Muscle layer of colon (tissue), 2 donors: Measurements from ENCODE around the gene RAB7A.
"Not testable (repeated sequence)": the region's sequence is repeated elsewhere in the genome, so short reads cannot be mapped to it uniquely, and the experiment has no call there.

Source experiments
- H3K27ac ChIP-seq: one replicate; pipeline ENCODE4 v1.7.0; 2013; ENCODE audit warnings: low read depth, mild to moderate bottlenecking, low read length, moderate library complexity
- H3K27me3 ChIP-seq, 2 donors: one replicate each; pipeline ENCODE4 v1.7.0; 2013; ENCODE audit warnings: low read length in 2 of 2, mild to moderate bottlenecking in 2 of 2; ENCODE audit not compliant: insufficient read depth in 2 of 2, control insufficient read depth in 1 of 2
- H3K36me3 ChIP-seq: one replicate; pipeline ENCODE4 v1.7.0; 2013; ENCODE audit warnings: mild to moderate bottlenecking, low read length; ENCODE audit not compliant: insufficient read depth
- H3K4me1 ChIP-seq: one replicate; pipeline ENCODE4 v1.7.0; 2013; ENCODE audit warnings: mild to moderate bottlenecking, low read length; ENCODE audit not compliant: insufficient read depth
- H3K4me3 ChIP-seq, 2 donors: one replicate each; pipeline ENCODE4 v1.7.0; 2013; ENCODE audit warnings: low read length in 2 of 2, low read depth in 1 of 2, mild to moderate bottlenecking in 1 of 2, moderate library complexity in 1 of 2
- H3K9ac ChIP-seq: one replicate; pipeline ENCODE4 v1.7.0; 2013; ENCODE audit warnings: low read length
- H3K9me3 ChIP-seq: one replicate; pipeline ENCODE4 v1.7.0; 2013; ENCODE audit warnings: mild to moderate bottlenecking, low read length
- donor health status: abdominal sarcoma.
- donor health status: Adenocarcinoma of cecum.

RAB7A gene

GRCh38 chr3:128814060-128814459, 88.1 kb downstream of the RAB7A start:
- no peak overlapping the region for H3K27ac ChIP-seq
- no peaks in the 10 kb centered on the region for H3K9me3 ChIP-seq
- no peaks in the 10 kb centered on the region for H3K27me3 ChIP-seq
- H3K36me3 ChIP-seq, result peaks cover 60% of the 10 kb centered on the region
- peaks cover 16% of the 10 kb centered on the region for H3K4me1 ChIP-seq
- H3K9ac ChIP-seq, result no peak overlapping the region
- no peak overlapping the region for H3K4me3 ChIP-seq

GRCh38 chr3:128814519-128815317, 88.7 kb downstream of the RAB7A start:
- Histone ChIP-seq H3K27ac (no peak overlapping the region), H3K4me3 (no peak overlapping the region), H3K36me3 (peaks cover 59% of the 10 kb centered on the region), H3K27me3 (no peaks in the 10 kb centered on the region), H3K4me1 (peaks cover 16% of the 10 kb centered on the region), H3K9ac (no peak overlapping the region), H3K9me3 (no peaks in the 10 kb centered on the region)

DNA sequence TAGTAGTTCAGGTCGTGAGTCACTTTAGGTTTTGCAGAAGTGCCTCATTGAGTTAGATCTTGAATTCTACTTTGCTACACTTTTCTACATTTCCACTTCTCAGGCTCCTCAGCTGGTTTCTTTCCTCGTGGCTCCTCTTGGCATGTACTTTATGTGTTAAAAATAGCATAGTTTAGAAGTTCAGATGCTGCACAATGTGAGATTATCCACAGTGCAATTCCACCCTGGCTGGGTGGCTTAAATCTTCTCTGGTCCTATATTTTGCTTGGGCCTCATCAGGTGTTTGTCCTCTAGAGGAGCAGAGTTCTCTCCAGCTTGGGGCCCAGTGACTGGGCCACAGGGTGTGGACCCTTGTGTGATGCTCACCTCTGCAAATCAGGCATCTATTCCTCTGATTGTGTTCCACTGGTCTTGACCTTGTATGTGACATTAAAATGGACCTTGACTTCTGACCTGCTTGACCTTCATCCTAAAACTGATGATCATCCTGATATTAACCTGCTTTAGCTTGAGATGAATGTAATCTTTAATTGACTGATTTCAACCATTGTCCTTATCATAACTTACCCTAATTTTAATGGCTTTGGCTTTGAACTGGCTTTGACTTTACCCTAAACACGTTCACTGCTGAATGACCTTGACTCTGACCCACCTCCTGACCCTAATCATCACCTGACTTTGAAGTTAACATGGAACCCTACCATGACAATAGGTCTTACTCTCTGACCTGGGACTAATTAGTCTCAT, 89.5 kb downstream of the RAB7A start:
- Histone ChIP-seq H3K36me3 (peaks cover 59% of the 10 kb centered on the region), H3K9me3 (no peaks in the 10 kb centered on the region), H3K9ac (no peak overlapping the region), H3K4me1 (peaks cover 16% of the 10 kb centered on the region), H3K27me3 (no peaks in the 10 kb centered on the region), H3K4me3 (no peak overlapping the region), H3K27ac (no peak overlapping the region)

DNA sequence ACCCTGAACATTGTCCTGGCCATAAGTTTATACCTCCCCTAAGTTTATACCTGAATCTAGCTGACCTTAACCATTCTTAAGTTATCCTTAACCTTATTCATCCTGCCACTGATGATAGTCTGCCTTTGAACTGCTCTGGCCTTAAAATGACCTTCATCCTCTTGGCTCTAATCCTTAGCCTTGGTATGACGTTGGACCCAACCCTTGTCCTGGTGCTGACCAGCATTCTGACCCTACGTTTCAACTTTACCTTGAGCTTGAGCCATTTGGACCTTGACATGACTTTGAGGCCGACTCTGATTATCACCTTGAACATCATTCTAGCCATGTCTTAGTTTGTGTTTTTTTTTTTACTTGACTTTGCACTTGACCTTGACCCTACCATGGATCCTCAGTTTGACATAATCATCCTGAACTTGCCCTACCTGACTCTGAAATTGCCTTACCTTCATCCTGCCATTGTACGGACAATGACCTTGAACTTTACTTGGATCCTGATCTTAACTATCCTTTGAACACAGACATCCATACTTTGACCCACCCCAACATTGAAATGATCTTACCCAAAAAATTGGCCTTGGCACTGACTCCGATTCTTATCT, 92.3 kb downstream of the RAB7A start:
- Histone ChIP-seq H3K27ac (no peak overlapping the region), H3K9ac (no peak overlapping the region), H3K9me3 (no peaks in the 10 kb centered on the region), H3K4me1 (peaks cover 16% of the 10 kb centered on the region), H3K4me3 (no peak overlapping the region), H3K36me3 (peaks cover 42% of the 10 kb centered on the region), H3K27me3 (no peaks in the 10 kb centered on the region)

GRCh38 chr3:128820252-128820839, 94.4 kb downstream of the RAB7A start:
- Histone ChIP-seq H3K4me1 (peaks cover 5% of the 10 kb centered on the region), H3K9ac (no peak overlapping the region), H3K4me3 (no peak overlapping the region), H3K9me3 (no peaks in the 10 kb centered on the region), H3K27me3 (no peaks in the 10 kb centered on the region), H3K27ac (no peak overlapping the region), H3K36me3 (peaks cover 21% of the 10 kb centered on the region)

GRCh38 chr3:128823008-128823407, 97.0 kb downstream of the RAB7A start:
- Histone ChIP-seq H3K27ac (no peak overlapping the region), H3K9ac (no peak overlapping the region), H3K4me3 (no peak overlapping the region), H3K27me3 (no peaks in the 10 kb centered on the region), H3K4me1 (no peaks in the 10 kb centered on the region), H3K9me3 (no peaks in the 10 kb centered on the region), H3K36me3 (peaks cover 12% of the 10 kb centered on the region)

DNA sequence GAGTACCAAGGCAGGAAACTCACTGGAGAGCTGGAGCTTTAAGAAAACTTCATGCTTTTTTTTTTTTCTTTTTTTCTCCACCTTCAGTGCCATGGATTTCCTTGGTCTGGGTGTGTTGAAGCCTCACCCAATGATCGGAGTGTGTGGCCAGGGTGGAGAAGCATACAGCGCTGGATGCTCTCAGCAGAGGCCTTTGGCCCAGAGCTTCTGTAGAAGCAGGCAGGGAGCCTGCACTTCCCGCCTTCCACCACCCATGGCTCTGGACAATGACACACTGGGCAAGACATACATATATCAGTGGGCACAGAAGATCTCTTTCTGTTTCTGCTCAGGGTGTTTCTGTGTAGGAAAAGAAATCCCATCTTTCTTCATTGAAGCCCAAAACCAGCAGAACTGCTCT, 97.6 kb downstream of the RAB7A start:
- no peaks in the 10 kb centered on the region for H3K9me3 ChIP-seq
- H3K27ac ChIP-seq, result no peak overlapping the region
- no peak overlapping the region for H3K9ac ChIP-seq
- H3K27me3 ChIP-seq, result no peaks in the 10 kb centered on the region
- no peaks in the 10 kb centered on the region for H3K4me1 ChIP-seq
- H3K36me3 ChIP-seq, result peaks cover 6% of the 10 kb centered on the region
- H3K4me3 ChIP-seq, result no peak overlapping the region

GRCh38 chr3:128824132-128824850, 98.3 kb downstream of the RAB7A start:
- Histone ChIP-seq H3K36me3 (peaks cover under 1% of the 10 kb centered on the region), H3K27me3 (no peaks in the 10 kb centered on the region), H3K9me3 (no peaks in the 10 kb centered on the region), H3K9ac (no peak overlapping the region), H3K4me3 (no peak overlapping the region), H3K4me1 (no peaks in the 10 kb centered on the region), H3K27ac (no peak overlapping the region)

GRCh38 chr3:128825117-128825725, 99.2 kb downstream of the RAB7A start:
- no peaks in the 10 kb centered on the region for H3K36me3 ChIP-seq
- no peak overlapping the region for H3K27ac ChIP-seq
- H3K4me3 ChIP-seq, result no peak overlapping the region

GRCh38 chr3:128829087-128829486, 103.1 kb downstream of the RAB7A start:
- H3K4me3 ChIP-seq, H3K36me3 ChIP-seq, H3K27ac ChIP-seq, H3K9me3 ChIP-seq, H3K4me1 ChIP-seq, H3K27me3 ChIP-seq, H3K9ac ChIP-seq: not testable (repeated sequence)

More at GRCh38 chr3:128825117-128825725, 99.2 kb downstream of the RAB7A start:
- Histone ChIP-seq H3K9me3 (no peaks in the 10 kb centered on the region), H3K27me3 (no peaks in the 10 kb centered on the region), H3K9ac (no peak overlapping the region), H3K4me1 (no peaks in the 10 kb centered on the region)
